HepG2 (cell line): Measurements from ENCODE around the gene UBE3D. TPM values are rescaled to one million over a fixed set of nuclear protein-coding genes. Genes with fewer than 3 reads are reported as not detected.
A peak's percentile ranks its signal among the peaks of the same experiment; 100 is the strongest.

ENCODE experiments used
- BORCS8-MEF2B ChIP-seq: sonication (generic); formaldehyde crosslinking; IDR thresholded peaks from 2 replicates; pipeline ENCODE4 v1.8.0; 2022; ENCODE audit warnings: mild to moderate bottlenecking, missing genetic modification reagents
- BRCA1 ChIP-seq: sonication (generic); formaldehyde crosslinking; IDR thresholded peaks from 2 replicates; pipeline ENCODE4 v1.4.0; 2020; ENCODE audit warnings: missing genetic modification reagents
- DBP ChIP-seq: sonication (generic); formaldehyde crosslinking; IDR thresholded peaks from 2 replicates; pipeline ENCODE4 v1.4.0; 2020; ENCODE audit warnings: missing genetic modification reagents; ENCODE audit errors: not compliant biosample characterization
- FOSL1 ChIP-seq: sonication (generic); formaldehyde crosslinking; IDR thresholded peaks from 2 replicates; pipeline ENCODE4 v1.9.0; 2021; ENCODE audit warnings: missing genetic modification reagents, borderline replicate concordance
- HIC2 ChIP-seq: sonication (generic); formaldehyde crosslinking; IDR thresholded peaks from 2 replicates; pipeline ENCODE4 v1.9.0; 2022; ENCODE audit warnings: low read depth, missing genetic modification reagents
- ISL2 ChIP-seq: sonication (generic); formaldehyde crosslinking; IDR thresholded peaks from 2 replicates; pipeline ENCODE4 v1.5.0; 2020; ENCODE audit warnings: missing genetic modification reagents
- NBN ChIP-seq: fragments of 450-650 bp; conservative IDR thresholded peaks from 2 replicates; pipeline ENCODE4 v1.6.1; 2017
- NFYC ChIP-seq: IDR thresholded peaks from 2 replicates; pipeline ENCODE4 v1.6.1; 2016; ENCODE audit warnings: missing genetic modification reagents, missing compliant biosample characterization
- RAD51 ChIP-seq: fragments of 450-650 bp; IDR thresholded peaks from 2 replicates; pipeline ENCODE4 v1.6.1; 2016; ENCODE audit warnings: borderline replicate concordance
- ZNF12 ChIP-seq: sonication (generic); formaldehyde crosslinking; IDR thresholded peaks from 2 replicates; pipeline ENCODE4 v1.5.0; 2020; ENCODE audit warnings: missing genetic modification reagents
- ZNF280B ChIP-seq: sonication (generic); formaldehyde crosslinking; IDR thresholded peaks from 2 replicates; pipeline ENCODE4 v1.5.0; 2020; ENCODE audit warnings: missing genetic modification reagents, mild to moderate bottlenecking, borderline replicate concordance
- ZNF326 ChIP-seq: sonication (generic); formaldehyde crosslinking; IDR thresholded peaks from 2 replicates; pipeline ENCODE4 v1.4.0; 2020; ENCODE audit warnings: missing genetic modification reagents, borderline replicate concordance
- ZNF34 ChIP-seq: sonication (generic); formaldehyde crosslinking; IDR thresholded peaks from 2 replicates; pipeline ENCODE4 v1.4.0; 2020; ENCODE audit warnings: mild to moderate bottlenecking, missing genetic modification reagents, borderline replicate concordance
- ZNF513 ChIP-seq: sonication (generic); formaldehyde crosslinking; conservative IDR thresholded peaks from 2 replicates; pipeline ENCODE4 v1.5.0; 2020; ENCODE audit warnings: missing genetic modification reagents
- ZNF563 ChIP-seq: sonication (generic); formaldehyde crosslinking; IDR thresholded peaks from 2 replicates; pipeline ENCODE4 v1.8.0; 2022; ENCODE audit warnings: mild to moderate bottlenecking, moderate library complexity, missing genetic modification reagents
- ZNF687 ChIP-seq: sonication (generic); formaldehyde crosslinking; IDR thresholded peaks from 2 replicates; pipeline ENCODE4 v1.5.1; 2020; ENCODE audit warnings: mild to moderate bottlenecking, missing genetic modification reagents, moderate library complexity
- ZNF724P ChIP-seq: sonication (generic); formaldehyde crosslinking; IDR thresholded peaks from 2 replicates; pipeline ENCODE4 v1.8.0; 2022; ENCODE audit warnings: missing genetic modification reagents, borderline replicate concordance
- polyA plus RNA-seq, 8 experiments: library from polyadenylated mRNA; depleted of rRNA in 3 of 8; stranded (reverse) in 7 of 8; unstranded in 1 of 8; fragments of >200 nt; fragmentation: Illumina TruSeq in 4 of 8; extraction: Trizol in 4 of 8; gene quantifications; 2 replicates each; pipeline versions ENCODE4 v1.2.1 to v1.2.3, GENCODE V29; 2011 to 2016; ENCODE audit warnings: low read depth in 4 of 8, missing spikeins in 1 of 8, mixed read lengths in 1 of 8; ENCODE audit not compliant: insufficient read depth in 1 of 8
- total RNA-seq, 5 experiments: library from RNA; depleted of rRNA; stranded (reverse); fragments of >200 nt; fragmentation: Illumina TruSeq; extraction: Trizol; gene quantifications; 2 replicates each; pipeline ENCODE4 v1.2.3, GENCODE V29; 2016; ENCODE audit warnings: low read depth in 1 of 5

The UBE3D gene
- total and polyA plus RNA-seq, 2 of the 13 experiments (the other 11 are each of a cell fraction or from before 2014, with no cell fraction given), result 5.1 to 11.4 TPM

GRCh38 chr6:83067448-83068439, 2.1 kb upstream of the UBE3D start, which contains the start of gene DOP1A (continued):
- TF ChIP-seq ZNF563 (CRISPR knock-in tag), result no peak
- TF ChIP-seq NFYC (CRISPR knock-in tag), result peak; percentile 26
- TF ChIP-seq ZNF687, result peak; percentile 97
- TF ChIP-seq ISL2 (CRISPR knock-in tag), result peak; percentile 34; the same call in 1 of the 2 replicates
- peak; percentile 81; the same call in 1 of the 2 replicates for TF ChIP-seq BORCS8-MEF2B (CRISPR knock-in tag)
- no peak for TF ChIP-seq ZNF513
- no peak for TF ChIP-seq NBN
- 0 out of 2 replicates have a peak, but pooled peaks have one; percentile 73 for TF ChIP-seq ZNF724P (CRISPR knock-in tag)
- no peak for TF ChIP-seq ZNF12 (CRISPR knock-in tag)
- no peak for TF ChIP-seq FOSL1
- TF ChIP-seq ZNF34, result 0 out of 2 replicates have a peak, but pooled peaks have one; percentile 28
- TF ChIP-seq HIC2, result 0 out of 2 replicates have a peak, but pooled peaks have one; percentile 20
- TF ChIP-seq BRCA1 (CRISPR knock-in tag), result peak; percentile 94; the same call in 1 of the 2 replicates
- TF ChIP-seq ZNF326 (CRISPR knock-in tag), result no peak
- no peak for TF ChIP-seq RAD51
- TF ChIP-seq ZNF280B, result peak; percentile 29; the same call in 1 of the 2 replicates
- TF ChIP-seq DBP, result no peak
